Spleen (tissue), 11 donors: Measurements from ENCODE around the gene MRPS26. TPM values are rescaled to one million over a fixed set of nuclear protein-coding genes. Genes with fewer than 3 reads are reported as not detected.

Source experiments
- DNase-seq: peaks from one replicate; pipeline ENCODE4 v3.0.0-alpha.2; 2020
- H3K27ac ChIP-seq, 8 donors: fragments of 200-600 bp; sonication (generic) in 7 of 8; 1 replicate in 4 of 8; 2 replicates in 4 of 8; pipeline versions ENCODE4 v1.5.0 to v1.8.0; 2016 to 2021; ENCODE audit warnings: inconsistent platforms in 4 of 8, mild to moderate bottlenecking in 4 of 8, moderate library complexity in 1 of 8
- H3K27me3 ChIP-seq, 7 donors: fragments of 200-600 bp; sonication (generic) in 6 of 7; replicated peaks in 1 of 7; 1 replicate in 4 of 7; 2 replicates in 3 of 7; pipeline versions ENCODE4 v1.5.0 to v1.8.0; 2016 to 2021; ENCODE audit warnings: inconsistent platforms in 3 of 7, mild to moderate bottlenecking in 1 of 7
- H3K36me3 ChIP-seq, 6 donors: fragments of 200-600 bp; sonication (generic) in 5 of 6; 1 replicate in 4 of 6; 2 replicates in 2 of 6; pipeline versions ENCODE4 v1.5.0 to v1.8.0; 2016 to 2021; ENCODE audit warnings: inconsistent platforms in 2 of 6
- H3K4me1 ChIP-seq, 6 donors: fragments of 200-600 bp; sonication (generic) in 5 of 6; 1 replicate in 3 of 6; 2 replicates in 3 of 6; pipeline versions ENCODE4 v1.5.0 to v1.8.0; 2016 to 2021; ENCODE audit warnings: inconsistent platforms in 3 of 6
- H3K4me3 ChIP-seq, 8 donors: fragments of 200-600 bp; sonication (generic) in 7 of 8; 1 replicate in 4 of 8; 2 replicates in 4 of 8; pipeline versions ENCODE4 v1.5.0 to v1.8.0; 2016 to 2021; ENCODE audit warnings: inconsistent platforms in 4 of 8, mild to moderate bottlenecking in 4 of 8, moderate library complexity in 2 of 8
- H3K9me3 ChIP-seq, 8 donors: fragments of 200-600 bp; sonication (generic) in 7 of 8; 1 replicate in 4 of 8; 2 replicates in 4 of 8; pipeline versions ENCODE4 v1.5.0 to v1.8.0; 2016 to 2021; ENCODE audit warnings: inconsistent platforms in 4 of 8
- POLR2A ChIP-seq, 3 donors: fragments of 450-650 bp; IDR thresholded peaks; one replicate each; pipeline ENCODE4 v1.5.1; 2017; ENCODE audit warnings: antibody characterized with exemption in 3 of 3, mild to moderate bottlenecking in 1 of 3
- POLR2AphosphoS5 ChIP-seq, 3 donors: sonication (generic); formaldehyde crosslinking; IDR thresholded peaks; one replicate each; pipeline ENCODE4 v1.5.1; 2017; ENCODE audit warnings: antibody characterized with exemption in 3 of 3
- WGBS, 5 donors: extraction: QIAGEN DNeasy Blood & Tissue Kit in 3 of 5; methylation state at CpG; one replicate each; pipeline versions ENCODE4 v1.1.5 to v1.1.7; 2013 to 2018; 5-methylcytosine and 5-hydroxymethylcytosine counted together
- intact Hi-C: fragments of 100-400 bp; cut with DNase I; formaldehyde crosslinking; loops from one replicate; pipeline ENCODE4 v1.15.0; 2023; ENCODE audit warnings: low total_unique reads
- polyA plus RNA-seq, 3 donors: library from polyadenylated mRNA; stranded (reverse); fragments of 200-250 nt; gene quantifications; one replicate each; pipeline ENCODE4 v1.2.1, GENCODE V29; 2013
- total RNA-seq, 7 donors: library from RNA; depleted of rRNA in 3 of 7; stranded (reverse); fragments of >200 nt in 3 of 7; fragmentation: NEBNext Ultra II Directional in 4 of 7; extraction: Animal tissue kit (Norgen Biotek cat#: 25700) in 4 of 7; gene quantifications; one replicate each; pipeline versions ENCODE4 v1.1.0 to v1.2.1, GENCODE V29; 2016 to 2021
- TF ChIP-seq, protein P1 (sequence below), 11 experiments: fragments of 200-600 bp in 7 of 11; fragments of 450-650 bp in 4 of 11; sonication (generic) in 4 of 11; IDR thresholded peaks in 8 of 11; conservative IDR thresholded peaks in 3 of 11; 1 replicate in 7 of 11; 2 replicates in 4 of 11; pipeline versions ENCODE4 v1.4.0 to v1.8.0; 2016 to 2021; ENCODE audit warnings: antibody characterized with exemption in 11 of 11, inconsistent platforms in 4 of 11, mild to moderate bottlenecking in 1 of 11
- donor health status: healthy with polysubstance abuse.
- donor health status: DM: no; HTN: no; CAD: no; lungs with moderate emphysema.
- donor health status: DM: no; HTN: no; CAD: no.
- donor health status: Bipolar disorder and iron deficiency.
- donor health status: healthy.
- donor health status: DM: no; HTN: no; CAD: no.
- donor health status: DM: yes; HTN: yes; CAD: no.

The MRPS26 gene
- total and polyA plus RNA-seq, 10 donors: 22.5 to 64.6 (median 30.8) TPM

DNA sequence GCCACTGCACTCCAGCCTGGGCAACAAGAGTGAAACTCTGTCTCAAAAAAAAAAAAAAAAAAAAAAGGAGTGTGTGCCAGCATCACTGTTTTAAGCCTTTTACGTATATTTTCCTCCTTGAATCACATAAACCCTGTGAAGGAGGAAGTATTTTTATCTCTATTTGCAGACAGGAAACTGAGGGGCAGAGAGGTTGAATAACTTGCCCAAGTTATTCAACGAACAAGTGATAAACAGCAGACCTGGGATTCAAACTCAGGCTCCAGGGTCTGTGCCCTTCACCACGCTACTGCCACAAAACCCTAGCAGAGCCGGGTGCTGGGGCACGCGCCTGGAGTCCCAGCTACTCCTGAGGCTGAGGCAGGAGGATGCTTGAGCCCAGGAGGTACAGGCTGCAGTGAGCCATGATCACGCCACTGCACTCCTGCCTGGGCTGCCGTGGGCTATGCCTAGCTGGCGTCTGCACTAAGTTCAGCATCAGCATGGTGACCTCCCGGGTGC lies 48.1 kb downstream of the MRPS26 start:
- Histone ChIP-seq H3K36me3 (no peaks in the 10 kb centered on the region), H3K9me3 (no peaks in the 10 kb centered on the region), H3K27me3 (peaks cover 0 to 59% (median 23%) of the 10 kb centered on the region in 7 donors), H3K4me3 (peak overlapping the region in 1 of 8 donors; percentile 48), H3K4me1 (peaks cover 0 to 25% (median 15%) of the 10 kb centered on the region in 6 donors), H3K27ac (peak overlapping the region in 4 of 8 donors; percentile 7 to 69 (median 42))
- no peak for DNase-seq
- 8 to 31% (median 23%) methylated on average over 8 to 10 of the region's 10 CpGs for WGBS, 5 donors
- intact Hi-C loops: no loop called here
- TF ChIP-seq, protein P1, sequence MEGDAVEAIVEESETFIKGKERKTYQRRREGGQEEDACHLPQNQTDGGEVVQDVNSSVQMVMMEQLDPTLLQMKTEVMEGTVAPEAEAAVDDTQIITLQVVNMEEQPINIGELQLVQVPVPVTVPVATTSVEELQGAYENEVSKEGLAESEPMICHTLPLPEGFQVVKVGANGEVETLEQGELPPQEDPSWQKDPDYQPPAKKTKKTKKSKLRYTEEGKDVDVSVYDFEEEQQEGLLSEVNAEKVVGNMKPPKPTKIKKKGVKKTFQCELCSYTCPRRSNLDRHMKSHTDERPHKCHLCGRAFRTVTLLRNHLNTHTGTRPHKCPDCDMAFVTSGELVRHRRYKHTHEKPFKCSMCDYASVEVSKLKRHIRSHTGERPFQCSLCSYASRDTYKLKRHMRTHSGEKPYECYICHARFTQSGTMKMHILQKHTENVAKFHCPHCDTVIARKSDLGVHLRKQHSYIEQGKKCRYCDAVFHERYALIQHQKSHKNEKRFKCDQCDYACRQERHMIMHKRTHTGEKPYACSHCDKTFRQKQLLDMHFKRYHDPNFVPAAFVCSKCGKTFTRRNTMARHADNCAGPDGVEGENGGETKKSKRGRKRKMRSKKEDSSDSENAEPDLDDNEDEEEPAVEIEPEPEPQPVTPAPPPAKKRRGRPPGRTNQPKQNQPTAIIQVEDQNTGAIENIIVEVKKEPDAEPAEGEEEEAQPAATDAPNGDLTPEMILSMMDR (IDR thresholded peaks at IDR 0.05 in 8 of 11, conservative IDR thresholded peaks at IDR 0.05 in 3 of 11): no peak
- TF ChIP-seq POLR2AphosphoS5 (IDR thresholded peaks at IDR 0.05) (no peak), POLR2A (IDR thresholded peaks at IDR 0.05) (no peak)

- Histone ChIP-seq H3K27me3 (peaks cover 0 to 48% (median 23%) of the 10 kb centered on the region in 7 donors), H3K36me3 (no peaks in the 10 kb centered on the region), H3K27ac (no peak overlapping the region), H3K4me1 (peaks cover 0 to 25% (median 15%) of the 10 kb centered on the region in 6 donors), H3K9me3 (no peaks in the 10 kb centered on the region), H3K4me3 (no peak overlapping the region)
- TF ChIP-seq, protein P1 (IDR thresholded peaks at IDR 0.05 in 8 of 11, conservative IDR thresholded peaks at IDR 0.05 in 3 of 11): no peak
- TF ChIP-seq POLR2A (IDR thresholded peaks at IDR 0.05) (no peak), POLR2AphosphoS5 (IDR thresholded peaks at IDR 0.05) (no peak)
- no peak for DNase-seq
- WGBS, 5 donors: 89 to 95% (median 92%) methylated on average over 9 to 13 of the region's 13 CpGs
- intact Hi-C loops: no loop called here
Measured at GRCh38 chr20:3094848-3095629, 49.2 kb downstream of the MRPS26 start.

Other genes with a start within 250 kb of the MRPS26 start
- 1 to 10 TPM in 2 of 7 donors, under 1 TPM in 5; 0.23 to 1.9 (median 0.44) TPM for gene CPXM1, start 245.4 kb upstream of the MRPS26 start, total RNA-seq
- 1 to 10 TPM in 1 of 3 donors, under 1 TPM in 2; 0.41 to 2.9 (median 0.64) TPM for gene CPXM1, start 245.4 kb upstream of the MRPS26 start, polyA plus RNA-seq
- not detected for gene C20orf141, start 231.1 kb upstream of the MRPS26 start, total RNA-seq
- not detected for gene C20orf141, start 231.1 kb upstream of the MRPS26 start, polyA plus RNA-seq
- gene TMEM239, start 229.7 kb upstream of the MRPS26 start, total RNA-seq: not detected
- gene TMEM239, start 229.7 kb upstream of the MRPS26 start, polyA plus RNA-seq: not detected
- gene PCED1A, start 205.4 kb upstream of the MRPS26 start, total RNA-seq: 10 to 100 TPM; 38.2 to 57.5 (median 51.7) TPM
- 100 to 1,000 TPM in 2 of 3 donors, 10 to 100 TPM in 1; 66.7 to 165 (median 137) TPM for gene PCED1A, start 205.4 kb upstream of the MRPS26 start, polyA plus RNA-seq
- gene VPS16, start 205.3 kb upstream of the MRPS26 start, total RNA-seq: 10 to 100 TPM; 32.0 to 51.3 (median 41.4) TPM
- 100 to 1,000 TPM in 1 of 3 donors, 10 to 100 TPM in 2; 44.5 to 104 (median 66.4) TPM for gene VPS16, start 205.3 kb upstream of the MRPS26 start, polyA plus RNA-seq
- gene PTPRA, start 172.6 kb upstream of the MRPS26 start, total RNA-seq: 10 to 100 TPM; 47.6 to 65.5 (median 57.0) TPM
- 10 to 100 TPM; 15.3 to 17.3 (median 15.7) TPM for gene PTPRA, start 172.6 kb upstream of the MRPS26 start, polyA plus RNA-seq
- gene GNRH2, start 2.4 kb upstream of the MRPS26 start, total RNA-seq: 1 to 10 TPM in 2 of 7 donors, under 1 TPM in 2, not detected in 3; 0.70 to 1.7 (median 1.0) TPM
- not detected for gene GNRH2, start 2.4 kb upstream of the MRPS26 start, polyA plus RNA-seq
- not detected for gene OXT, start 25.6 kb downstream of the MRPS26 start, total RNA-seq
- gene OXT, start 25.6 kb downstream of the MRPS26 start, polyA plus RNA-seq: under 1 TPM in 2 of 3 donors, not detected in 1; 0.68 to 1.00 TPM
- 1 to 10 TPM in 1 of 7 donors, not detected in 6; 2.2 TPM for gene AVP, start 38.7 kb downstream of the MRPS26 start, total RNA-seq
- gene AVP, start 38.7 kb downstream of the MRPS26 start, polyA plus RNA-seq: not detected
- gene FASTKD5, start 113.8 kb downstream of the MRPS26 start, total RNA-seq: 10 to 100 TPM; 17.0 to 22.6 (median 18.5) TPM
- gene FASTKD5, start 113.8 kb downstream of the MRPS26 start, polyA plus RNA-seq: 10 to 100 TPM in 1 of 3 donors, 1 to 10 TPM in 2; 8.4 to 11.1 (median 9.0) TPM
- 1 to 10 TPM; 5.9 to 8.1 (median 7.3) TPM for gene UBOX5, start 113.8 kb downstream of the MRPS26 start, total RNA-seq
- gene UBOX5, start 113.8 kb downstream of the MRPS26 start, polyA plus RNA-seq: 1 to 10 TPM; 2.4 to 4.0 (median 2.9) TPM
- 1 to 10 TPM; 1.4 to 5.5 (median 2.3) TPM for gene LZTS3, start 127.5 kb downstream of the MRPS26 start, total RNA-seq
- 1 to 10 TPM in 1 of 3 donors, under 1 TPM in 2; 0.64 to 1.6 (median 0.96) TPM for gene LZTS3, start 127.5 kb downstream of the MRPS26 start, polyA plus RNA-seq
- 10 to 100 TPM; 38.2 to 53.7 (median 48.2) TPM for gene DDRGK1, start 158.6 kb downstream of the MRPS26 start, total RNA-seq
- gene DDRGK1, start 158.6 kb downstream of the MRPS26 start, polyA plus RNA-seq: 10 to 100 TPM; 25.6 to 37.3 (median 28.1) TPM
- gene ITPA, start 163.4 kb downstream of the MRPS26 start, total RNA-seq: 10 to 100 TPM; 26.1 to 54.8 (median 38.1) TPM
- 100 to 1,000 TPM; 111 to 173 (median 165) TPM for gene ITPA, start 163.4 kb downstream of the MRPS26 start, polyA plus RNA-seq
- gene SLC4A11, start 193.1 kb downstream of the MRPS26 start, total RNA-seq: 1 to 10 TPM in 2 of 7 donors, under 1 TPM in 5; 0.52 to 1.6 (median 0.67) TPM
- gene SLC4A11, start 193.1 kb downstream of the MRPS26 start, polyA plus RNA-seq: 1 to 10 TPM in 2 of 3 donors, under 1 TPM in 1; 0.93 to 1.4 (median 1.1) TPM